GM10266 (cell line): ENCODE measurements around the gene KYNU.

Experiments used
- DNase-seq: peaks from one replicate; pipeline ENCODE4 v3.0.0; 2012; ENCODE audit errors: extremely low spot score
- TF ChIP-seq, protein P1 (sequence below): IDR thresholded peaks from 2 replicates; pipeline ENCODE4 v1.5.1; 2012; ENCODE audit warnings: mild to moderate bottlenecking, low read depth; ENCODE audit not compliant: control insufficient read depth, insufficient read depth; ENCODE audit errors: missing control alignments

The KYNU gene

GRCh38 chr2:142966284-142966683 is 88.8 kb downstream of the KYNU start:
- no peak for DNase-seq

DNA sequence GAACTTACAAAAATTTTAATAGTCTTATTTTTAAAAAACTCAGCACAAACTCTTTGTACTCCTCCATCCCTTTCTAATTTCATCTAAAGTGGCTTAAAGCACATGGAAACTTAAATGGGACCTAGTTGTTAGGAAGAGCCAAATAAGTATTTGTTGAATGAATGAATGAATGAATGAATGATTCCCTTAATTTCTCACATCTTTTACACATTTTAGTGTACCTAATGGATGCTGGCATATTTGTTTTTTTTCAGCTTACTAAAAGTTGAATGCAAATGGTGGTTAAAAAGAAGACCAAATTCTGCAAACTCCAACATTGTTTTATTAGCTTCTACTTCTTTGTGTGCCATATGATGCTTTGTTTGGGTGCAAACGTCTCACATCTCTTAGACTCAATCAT is 89.6 kb downstream of the KYNU start:
- TF ChIP-seq, protein P1, sequence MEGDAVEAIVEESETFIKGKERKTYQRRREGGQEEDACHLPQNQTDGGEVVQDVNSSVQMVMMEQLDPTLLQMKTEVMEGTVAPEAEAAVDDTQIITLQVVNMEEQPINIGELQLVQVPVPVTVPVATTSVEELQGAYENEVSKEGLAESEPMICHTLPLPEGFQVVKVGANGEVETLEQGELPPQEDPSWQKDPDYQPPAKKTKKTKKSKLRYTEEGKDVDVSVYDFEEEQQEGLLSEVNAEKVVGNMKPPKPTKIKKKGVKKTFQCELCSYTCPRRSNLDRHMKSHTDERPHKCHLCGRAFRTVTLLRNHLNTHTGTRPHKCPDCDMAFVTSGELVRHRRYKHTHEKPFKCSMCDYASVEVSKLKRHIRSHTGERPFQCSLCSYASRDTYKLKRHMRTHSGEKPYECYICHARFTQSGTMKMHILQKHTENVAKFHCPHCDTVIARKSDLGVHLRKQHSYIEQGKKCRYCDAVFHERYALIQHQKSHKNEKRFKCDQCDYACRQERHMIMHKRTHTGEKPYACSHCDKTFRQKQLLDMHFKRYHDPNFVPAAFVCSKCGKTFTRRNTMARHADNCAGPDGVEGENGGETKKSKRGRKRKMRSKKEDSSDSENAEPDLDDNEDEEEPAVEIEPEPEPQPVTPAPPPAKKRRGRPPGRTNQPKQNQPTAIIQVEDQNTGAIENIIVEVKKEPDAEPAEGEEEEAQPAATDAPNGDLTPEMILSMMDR = no peak

More at GRCh38 chr2:142966284-142966683, 88.8 kb downstream of the KYNU start:
- TF ChIP-seq, protein P1 = no peak

DNA sequence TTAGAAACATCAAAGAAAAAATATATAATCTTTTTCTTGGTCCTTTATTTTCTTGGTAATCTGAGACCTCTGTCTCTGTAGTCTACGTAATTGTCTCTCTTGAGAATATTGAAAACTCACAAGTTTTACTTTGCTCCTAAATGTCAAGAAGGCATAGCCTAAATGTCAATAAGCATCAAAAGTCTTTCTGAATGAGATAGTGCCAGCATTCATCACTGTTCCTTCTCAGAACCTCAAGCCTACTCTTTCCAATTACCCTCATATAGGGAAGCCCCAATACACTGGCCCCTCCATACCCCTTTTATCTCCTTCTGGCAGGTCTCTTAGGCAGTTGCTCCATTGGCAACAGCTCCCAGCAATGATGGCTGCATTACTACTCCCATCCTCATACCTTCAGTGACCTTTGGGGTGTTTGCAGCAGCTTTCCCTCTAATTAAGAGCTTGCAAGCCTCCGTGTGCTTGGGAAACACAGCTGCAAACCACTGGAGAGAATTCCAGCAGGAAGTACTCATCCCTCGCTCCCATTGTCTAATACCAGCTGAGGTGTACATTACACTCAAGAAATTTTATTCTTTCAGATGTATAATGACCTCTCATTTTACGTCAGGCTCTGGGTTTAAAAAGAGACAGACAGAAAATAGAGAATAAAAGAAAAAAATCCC is 95.8 kb downstream of the KYNU start:
- TF ChIP-seq, protein P1 = no peak

More for the DNA sequence above, 89.6 kb downstream of the KYNU start:
- DNase-seq = no peak

GRCh38 chr2:142973822-142974207 is 96.4 kb downstream of the KYNU start:
- DNase-seq = no peak
- TF ChIP-seq, protein P1 = no peak

More for the DNA sequence above, 95.8 kb downstream of the KYNU start:
- DNase-seq = no peak

DNA sequence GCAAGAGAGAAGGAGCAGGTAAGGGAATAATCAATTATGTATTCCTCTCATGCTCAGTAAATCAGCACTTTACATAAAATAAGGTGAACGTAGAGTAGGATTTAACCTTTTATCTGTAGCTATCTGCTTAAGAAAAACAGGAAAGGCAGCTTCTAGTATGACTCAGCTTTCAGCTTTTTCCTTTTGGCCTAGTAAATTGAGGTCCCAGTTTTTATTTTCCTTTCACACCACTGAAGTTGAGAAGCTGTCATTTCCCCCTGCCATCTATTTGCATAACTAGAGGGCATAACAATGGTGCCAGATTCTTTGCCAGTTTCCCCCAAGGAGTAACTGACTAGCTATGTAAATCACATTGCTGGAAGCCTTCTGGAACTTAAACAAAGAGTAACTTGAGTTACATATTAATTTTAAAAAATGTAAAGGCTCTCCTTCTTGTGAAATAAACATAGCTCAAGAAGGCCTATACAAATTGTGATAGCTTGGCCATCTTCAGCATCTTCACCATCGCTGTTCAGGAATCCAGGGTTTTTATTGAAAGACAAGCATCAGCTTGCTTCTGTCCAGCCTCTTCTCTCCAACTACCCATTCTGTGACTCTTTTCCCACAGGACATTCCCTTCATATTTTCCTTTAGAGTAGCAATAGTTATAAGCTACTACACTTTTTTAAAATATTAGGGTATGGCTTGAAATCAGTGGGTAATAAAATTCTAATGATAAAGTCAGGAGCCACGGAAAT is 97.0 kb downstream of the KYNU start:
- no peak for DNase-seq
- TF ChIP-seq, protein P1 = no peak

GRCh38 chr2:142975239-142975638 is 97.8 kb downstream of the KYNU start:
- TF ChIP-seq, protein P1 = no peak
- no peak for DNase-seq
